Left ventricle myocardium inferior (tissue), 1 donor: ENCODE results near the gene HS6ST2. TPM values are rescaled to one million over a fixed set of nuclear protein-coding genes. Genes with fewer than 3 reads are reported as not detected.

Experiments
- DNase-seq: peaks from one replicate; pipeline ENCODE4 v3.0.0-alpha.2; 2020
- H3K27ac ChIP-seq: fragments of 200-600 bp; replicated peaks from 2 replicates; pipeline ENCODE4 v1.8.0; 2021
- H3K27me3 ChIP-seq: fragments of 200-600 bp; 2 replicates; pipeline ENCODE4 v1.8.0; 2021; ENCODE audit warnings: low read depth
- H3K36me3 ChIP-seq: fragments of 200-600 bp; 2 replicates; pipeline ENCODE4 v1.8.0; 2021
- H3K4me1 ChIP-seq: fragments of 200-600 bp; 2 replicates; pipeline ENCODE4 v1.8.0; 2021
- H3K4me3 ChIP-seq: fragments of 200-600 bp; 2 replicates; pipeline ENCODE4 v1.8.0; 2021; ENCODE audit warnings: mild to moderate bottlenecking, moderate library complexity
- H3K9me3 ChIP-seq: fragments of 200-600 bp; replicated peaks from 2 replicates; pipeline ENCODE4 v1.8.0; 2021
- intact Hi-C: fragments of 100-400 bp; cut with micrococcal nuclease; formaldehyde crosslinking; loops from one replicate; pipeline ENCODE4 v1.11.0; 2022
- total RNA-seq: library from RNA; stranded (reverse); fragmentation: NEBNext Ultra II Directional; extraction: Animal tissue kit (Norgen Biotek cat#: 25700); gene quantifications from one replicate; pipeline ENCODE4 v1.2.1, GENCODE V29; 2021
- TF ChIP-seq, protein P1 (sequence below): fragments of 200-600 bp; IDR thresholded peaks from 2 replicates; pipeline ENCODE4 v1.8.0; 2021; ENCODE audit warnings: antibody characterized with exemption, mild to moderate bottlenecking, borderline replicate concordance
- donor health status: DM: no; HTN: yes; CAD: no; lungs with severe emphysema.

Gene HS6ST2
- total RNA-seq, 1 donor from 2014 or later, result 0.19 TPM

- no peak for DNase-seq
- Histone ChIP-seq H3K27ac (no peak overlapping the region), H3K9me3 (no peaks in the 10 kb centered on the region), H3K4me1 (no peaks in the 10 kb centered on the region), H3K27me3 (no peaks in the 10 kb centered on the region), H3K4me3 (no peak overlapping the region), H3K36me3 (no peaks in the 10 kb centered on the region)
- TF ChIP-seq, protein P1, sequence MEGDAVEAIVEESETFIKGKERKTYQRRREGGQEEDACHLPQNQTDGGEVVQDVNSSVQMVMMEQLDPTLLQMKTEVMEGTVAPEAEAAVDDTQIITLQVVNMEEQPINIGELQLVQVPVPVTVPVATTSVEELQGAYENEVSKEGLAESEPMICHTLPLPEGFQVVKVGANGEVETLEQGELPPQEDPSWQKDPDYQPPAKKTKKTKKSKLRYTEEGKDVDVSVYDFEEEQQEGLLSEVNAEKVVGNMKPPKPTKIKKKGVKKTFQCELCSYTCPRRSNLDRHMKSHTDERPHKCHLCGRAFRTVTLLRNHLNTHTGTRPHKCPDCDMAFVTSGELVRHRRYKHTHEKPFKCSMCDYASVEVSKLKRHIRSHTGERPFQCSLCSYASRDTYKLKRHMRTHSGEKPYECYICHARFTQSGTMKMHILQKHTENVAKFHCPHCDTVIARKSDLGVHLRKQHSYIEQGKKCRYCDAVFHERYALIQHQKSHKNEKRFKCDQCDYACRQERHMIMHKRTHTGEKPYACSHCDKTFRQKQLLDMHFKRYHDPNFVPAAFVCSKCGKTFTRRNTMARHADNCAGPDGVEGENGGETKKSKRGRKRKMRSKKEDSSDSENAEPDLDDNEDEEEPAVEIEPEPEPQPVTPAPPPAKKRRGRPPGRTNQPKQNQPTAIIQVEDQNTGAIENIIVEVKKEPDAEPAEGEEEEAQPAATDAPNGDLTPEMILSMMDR, result no peak
- intact Hi-C loops, result no loop called here
Measured at GRCh38 chrX:132636080-132636479, 322.3 kb downstream of the HS6ST2 start.

DNA sequence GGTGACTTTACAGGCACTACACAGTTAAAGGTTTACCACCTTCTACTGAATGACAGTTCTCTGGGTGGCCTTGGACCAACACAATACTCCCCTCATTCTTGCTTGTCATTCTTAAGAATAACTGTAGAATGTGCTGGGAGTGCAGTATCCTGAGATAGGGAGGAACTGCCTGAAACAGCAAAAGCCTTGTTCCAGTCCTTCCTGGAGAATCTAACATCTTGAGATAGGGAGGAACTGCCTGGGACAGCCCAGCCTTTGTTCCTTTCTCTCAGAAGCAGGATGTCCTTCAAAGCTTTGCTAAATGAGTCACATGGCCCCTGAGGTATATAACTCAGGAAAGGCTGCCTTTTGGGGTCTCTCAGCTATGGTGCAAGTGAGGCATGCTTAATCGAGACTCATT, 323.9 kb downstream of the HS6ST2 start:
- no peaks in the 10 kb centered on the region for H3K9me3 ChIP-seq
- intact Hi-C loops, result no loop called here

DNA sequence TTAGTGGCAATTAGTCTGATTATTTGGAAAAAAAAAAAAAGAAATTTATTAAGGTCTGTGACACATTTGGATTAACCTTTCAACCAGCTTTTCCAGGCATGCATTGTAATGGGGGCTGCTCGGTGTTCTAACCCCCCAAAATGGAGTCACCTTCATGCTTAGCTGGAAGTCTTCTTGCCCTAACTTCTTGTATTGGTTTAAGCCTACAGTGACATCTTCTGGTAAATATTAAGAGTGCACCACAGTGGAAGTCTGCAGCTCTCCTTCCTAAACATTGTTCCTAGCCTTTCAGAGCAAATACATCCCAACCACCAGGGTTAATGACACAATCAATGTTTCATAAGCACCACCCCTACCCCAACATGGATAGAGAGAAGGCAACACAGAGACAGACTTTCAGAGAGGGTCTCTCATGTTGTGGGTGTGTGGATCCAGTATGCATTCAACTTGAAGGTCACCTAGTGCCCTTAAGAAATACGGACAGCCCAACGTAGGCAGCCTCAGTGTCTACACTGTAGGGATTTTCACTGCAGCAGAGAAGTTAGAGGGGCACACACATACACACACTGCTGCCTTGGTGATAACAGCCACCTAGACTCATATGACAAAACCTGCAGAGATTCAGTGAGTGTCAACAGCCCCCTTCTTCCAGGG, 326.7 kb downstream of the HS6ST2 start:
- intact Hi-C loops, result no loop called here
- H3K4me1 ChIP-seq, result no peaks in the 10 kb centered on the region
- H3K27me3 ChIP-seq, result no peaks in the 10 kb centered on the region
- TF ChIP-seq, protein P1, result peak; percentile 57
- no peak overlapping the region for H3K27ac ChIP-seq
- H3K4me3 ChIP-seq, result no peak overlapping the region
- no peaks in the 10 kb centered on the region for H3K9me3 ChIP-seq
- no peaks in the 10 kb centered on the region for H3K36me3 ChIP-seq
- DNase-seq, result no peak

More for the DNA sequence above, 323.9 kb downstream of the HS6ST2 start:
- H3K36me3 ChIP-seq, result no peaks in the 10 kb centered on the region
- H3K27me3 ChIP-seq, result no peaks in the 10 kb centered on the region
- TF ChIP-seq, protein P1, result no peak
- no peak for DNase-seq
- no peak overlapping the region for H3K27ac ChIP-seq
- H3K4me3 ChIP-seq, result no peak overlapping the region
- H3K4me1 ChIP-seq, result no peaks in the 10 kb centered on the region

DNA sequence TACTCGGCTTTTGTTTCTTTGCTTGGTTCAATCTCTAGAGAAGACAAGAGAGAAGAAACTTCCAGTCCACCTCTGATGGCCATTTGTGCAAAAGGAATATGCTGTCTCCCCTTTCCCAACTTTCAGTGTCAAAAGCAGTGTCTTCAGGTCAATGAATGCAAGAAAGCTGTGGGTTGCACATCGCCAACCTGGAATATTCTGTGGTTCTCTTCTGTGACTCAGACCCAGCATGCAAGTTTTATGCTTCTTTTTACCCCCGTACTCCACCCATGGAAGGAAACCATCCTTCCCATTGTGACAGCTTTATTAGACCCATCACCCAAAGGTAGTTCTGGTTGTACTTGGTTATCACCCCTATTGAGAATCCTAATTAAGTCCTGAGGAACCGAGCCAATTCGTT, 334.0 kb downstream of the HS6ST2 start:
- no peaks in the 10 kb centered on the region for H3K4me1 ChIP-seq
- intact Hi-C loops, result no loop called here
- no peaks in the 10 kb centered on the region for H3K27me3 ChIP-seq
- DNase-seq, result no peak
- TF ChIP-seq, protein P1, result no peak
- H3K9me3 ChIP-seq, result no peaks in the 10 kb centered on the region
- no peaks in the 10 kb centered on the region for H3K36me3 ChIP-seq
- H3K4me3 ChIP-seq, result no peak overlapping the region
- H3K27ac ChIP-seq, result no peak overlapping the region

GRCh38 chrX:132623942-132624341, 334.5 kb downstream of the HS6ST2 start:
- DNase-seq, result no peak
- Histone ChIP-seq H3K9me3 (no peaks in the 10 kb centered on the region), H3K27me3 (no peaks in the 10 kb centered on the region), H3K27ac (no peak overlapping the region), H3K4me3 (no peak overlapping the region), H3K4me1 (no peaks in the 10 kb centered on the region), H3K36me3 (no peaks in the 10 kb centered on the region)
- TF ChIP-seq, protein P1, result no peak
- intact Hi-C loops, result no loop called here
